Stomach (tissue), 4 donors: ENCODE data around the gene PLAC9.

Source experiments
- EP300 ChIP-seq: sonication (generic); formaldehyde crosslinking; IDR thresholded peaks from one replicate; pipeline ENCODE4 v1.6.1; 2017; ENCODE audit warnings: antibody characterized with exemption
- POLR2A ChIP-seq, 4 donors: fragments of 450-650 bp; IDR thresholded peaks; one replicate each; pipeline ENCODE4 v1.6.1; 2016; ENCODE audit warnings: antibody characterized with exemption in 4 of 4, control low read depth in 2 of 4, mild to moderate bottlenecking in 1 of 4, moderate library complexity in 1 of 4

GRCh38 chr10:80133206-80133605 is 676 bp downstream of the PLAC9 start:
- TF ChIP-seq POLR2A (IDR thresholded peaks at IDR 0.05) (no peak), EP300 (no peak)
